Fibroblast of the aortic adventitia (primary cell): ENCODE data around the gene ATOH8. TPM values are rescaled to one million over a fixed set of nuclear protein-coding genes. Genes with fewer than 3 reads are reported as not detected.

Source experiments
- DNase-seq: peaks from one replicate; pipeline ENCODE4 v3.0.0-alpha.2; 2010; ENCODE audit warnings: low read depth
- H3K4me3 ChIP-seq: 2 replicates; pipeline ENCODE4 v1.5.1; 2011; ENCODE audit warnings: low read depth, mild to moderate bottlenecking, control low read depth, low read length, moderate library complexity
- total RNA-seq: library from RNA; depleted of rRNA; stranded (reverse); fragments of >200 nt; gene quantifications from 2 replicates; pipeline ENCODE4 v1.2.3, GENCODE V29; 2012; ENCODE audit warnings: low replicate concordance
- TF ChIP-seq, protein P1 (sequence below): IDR thresholded peaks from 2 replicates; pipeline ENCODE4 v1.5.1; 2011; ENCODE audit warnings: mild to moderate bottlenecking, low read length, control low read depth, inconsistent platforms; ENCODE audit not compliant: insufficient read depth

ATOH8 gene
- total RNA-seq, 1 donor: 17.0 TPM

DNA sequence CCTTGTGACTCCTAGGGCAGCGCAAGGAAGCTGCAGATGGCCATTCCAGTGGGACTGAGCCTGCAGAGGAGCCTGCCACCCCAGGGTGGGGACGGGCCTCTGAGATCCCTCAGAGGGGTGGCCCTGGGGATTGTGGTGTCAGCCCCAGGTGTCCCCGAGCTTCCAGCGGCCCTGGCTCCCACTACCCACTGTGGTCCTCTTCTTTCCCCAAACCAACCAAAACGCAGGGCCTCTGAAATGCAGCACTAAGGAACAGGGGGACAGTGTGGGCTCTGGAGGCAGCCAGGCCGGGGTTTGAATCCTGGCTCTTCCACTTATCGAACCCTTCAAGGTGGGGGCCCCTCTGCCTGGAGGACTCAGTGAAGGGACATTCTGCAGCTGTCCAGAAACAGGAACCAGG is 32.7 kb downstream of the ATOH8 start:
- no peak for DNase-seq
- no peak overlapping the region for H3K4me3 ChIP-seq
- TF ChIP-seq, protein P1, sequence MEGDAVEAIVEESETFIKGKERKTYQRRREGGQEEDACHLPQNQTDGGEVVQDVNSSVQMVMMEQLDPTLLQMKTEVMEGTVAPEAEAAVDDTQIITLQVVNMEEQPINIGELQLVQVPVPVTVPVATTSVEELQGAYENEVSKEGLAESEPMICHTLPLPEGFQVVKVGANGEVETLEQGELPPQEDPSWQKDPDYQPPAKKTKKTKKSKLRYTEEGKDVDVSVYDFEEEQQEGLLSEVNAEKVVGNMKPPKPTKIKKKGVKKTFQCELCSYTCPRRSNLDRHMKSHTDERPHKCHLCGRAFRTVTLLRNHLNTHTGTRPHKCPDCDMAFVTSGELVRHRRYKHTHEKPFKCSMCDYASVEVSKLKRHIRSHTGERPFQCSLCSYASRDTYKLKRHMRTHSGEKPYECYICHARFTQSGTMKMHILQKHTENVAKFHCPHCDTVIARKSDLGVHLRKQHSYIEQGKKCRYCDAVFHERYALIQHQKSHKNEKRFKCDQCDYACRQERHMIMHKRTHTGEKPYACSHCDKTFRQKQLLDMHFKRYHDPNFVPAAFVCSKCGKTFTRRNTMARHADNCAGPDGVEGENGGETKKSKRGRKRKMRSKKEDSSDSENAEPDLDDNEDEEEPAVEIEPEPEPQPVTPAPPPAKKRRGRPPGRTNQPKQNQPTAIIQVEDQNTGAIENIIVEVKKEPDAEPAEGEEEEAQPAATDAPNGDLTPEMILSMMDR: no peak

DNA sequence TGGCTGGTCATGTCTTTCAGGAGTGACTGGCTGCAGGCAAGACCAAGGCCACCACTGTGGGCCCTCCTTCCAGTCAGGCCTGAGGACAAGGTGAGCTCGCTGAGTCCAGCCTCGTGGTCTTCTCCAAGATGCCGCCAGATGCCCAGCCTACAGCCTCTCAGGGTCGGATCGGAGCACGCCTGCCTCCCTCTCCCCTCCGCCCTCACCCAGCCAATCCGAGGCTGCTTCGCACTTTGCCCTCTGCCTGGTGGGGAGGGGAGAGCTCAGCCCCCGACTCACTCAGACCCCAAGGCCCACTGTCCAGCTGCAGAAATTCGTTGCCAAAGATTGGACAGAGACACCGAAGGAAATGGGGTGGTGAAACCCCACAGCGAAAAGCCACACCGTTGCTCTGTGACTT is 33.1 kb downstream of the ATOH8 start:
- TF ChIP-seq, protein P1: no peak
- DNase-seq: no peak
- no peak overlapping the region for H3K4me3 ChIP-seq

DNA sequence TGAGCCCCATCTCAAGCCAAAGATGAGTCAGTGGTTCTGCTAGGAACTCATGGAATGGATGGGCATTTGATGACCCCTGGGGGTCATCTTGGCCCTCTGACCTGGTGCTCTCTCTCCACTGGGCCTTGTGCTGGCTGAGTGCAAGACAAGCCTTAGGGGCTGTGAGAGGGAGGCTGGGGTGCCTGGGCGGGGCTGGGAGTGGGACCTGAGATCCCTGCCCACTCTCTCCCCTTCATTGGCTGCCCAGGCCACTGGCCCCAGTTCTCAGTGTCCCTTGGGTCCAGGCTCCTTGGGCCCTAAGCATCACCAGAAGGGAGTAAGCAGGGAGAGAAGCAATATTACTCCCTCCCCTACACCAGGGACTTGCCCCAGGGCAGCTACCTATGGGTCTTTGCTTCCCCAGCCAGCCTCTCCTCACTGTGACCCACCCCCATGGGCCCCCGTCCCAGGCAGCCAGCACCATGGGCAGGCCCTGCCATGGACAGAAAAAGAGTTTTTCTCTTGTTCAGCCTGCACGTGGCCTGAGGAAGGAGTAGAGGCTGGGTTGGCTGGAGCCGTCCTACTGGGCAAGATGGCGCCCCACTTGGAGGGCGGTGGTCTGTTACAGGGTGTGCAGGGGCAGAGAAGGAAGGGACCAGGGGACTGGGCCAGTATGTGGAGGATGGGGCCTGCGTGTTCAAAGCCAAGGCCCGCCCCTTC is 33.6 kb downstream of the ATOH8 start:
- H3K4me3 ChIP-seq: no peak overlapping the region
- TF ChIP-seq, protein P1: no peak
- DNase-seq: no peak

DNA sequence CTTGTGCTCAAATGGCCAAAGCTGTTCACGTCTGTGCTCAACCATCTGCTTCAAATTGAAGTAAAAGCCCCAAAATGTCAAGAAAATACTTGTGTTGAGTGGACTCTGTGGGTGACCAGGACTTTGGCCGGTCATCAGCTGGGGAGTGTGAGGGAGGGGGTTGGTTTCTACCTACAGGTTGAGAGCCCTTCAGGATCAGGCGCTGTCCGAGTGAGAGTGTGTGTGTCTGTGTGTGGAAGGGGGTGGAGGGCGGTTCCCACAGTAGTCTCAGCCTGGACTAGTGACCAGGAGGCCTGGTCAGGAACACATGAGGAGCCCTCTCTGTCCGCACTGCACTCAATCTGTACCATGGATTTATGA is 34.2 kb downstream of the ATOH8 start:
- TF ChIP-seq, protein P1: no peak
- H3K4me3 ChIP-seq: no peak overlapping the region
- no peak for DNase-seq

DNA sequence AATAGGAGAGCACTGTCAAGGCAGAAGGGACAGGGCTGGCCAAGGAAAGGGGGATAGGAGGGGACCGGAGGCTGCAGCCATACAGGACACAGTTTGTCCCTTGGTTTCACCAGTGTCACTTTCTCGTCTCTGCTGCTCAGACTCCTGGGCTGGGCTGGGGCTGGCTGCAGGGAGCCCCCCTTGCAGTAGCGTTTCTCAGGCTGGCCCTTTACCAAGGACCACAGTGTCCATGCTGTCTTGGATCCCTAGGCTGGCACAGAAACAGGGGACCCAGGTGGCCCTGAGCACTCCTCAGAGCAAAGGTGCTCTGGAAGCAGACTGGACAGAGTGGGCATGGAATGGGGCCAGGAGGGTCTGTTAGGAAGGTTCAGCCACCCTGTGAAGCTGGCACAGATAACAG is 34.8 kb downstream of the ATOH8 start:
- no peak overlapping the region for H3K4me3 ChIP-seq
- TF ChIP-seq, protein P1: no peak
- no peak for DNase-seq

DNA sequence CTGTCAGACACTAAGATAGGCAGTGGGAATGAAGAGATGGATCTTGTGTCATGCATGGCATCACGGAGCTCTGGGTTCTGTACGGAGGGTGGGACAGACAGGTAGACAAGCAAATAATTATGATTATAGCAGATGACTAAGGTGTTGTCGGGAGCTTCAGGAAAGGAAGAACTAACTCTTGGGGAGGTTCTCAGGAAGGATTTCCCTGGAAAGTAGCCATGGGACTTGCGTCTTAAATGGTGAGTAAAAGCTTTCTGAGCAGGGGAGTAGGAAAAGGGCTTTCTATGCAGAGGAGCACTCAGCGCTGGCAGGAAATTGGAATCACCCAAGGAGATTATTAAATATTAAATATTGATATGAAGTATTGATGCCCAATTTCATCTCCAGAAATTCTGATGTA is 35.5 kb downstream of the ATOH8 start:
- H3K4me3 ChIP-seq: no peak overlapping the region
- TF ChIP-seq, protein P1: no peak
- DNase-seq: no peak

DNA sequence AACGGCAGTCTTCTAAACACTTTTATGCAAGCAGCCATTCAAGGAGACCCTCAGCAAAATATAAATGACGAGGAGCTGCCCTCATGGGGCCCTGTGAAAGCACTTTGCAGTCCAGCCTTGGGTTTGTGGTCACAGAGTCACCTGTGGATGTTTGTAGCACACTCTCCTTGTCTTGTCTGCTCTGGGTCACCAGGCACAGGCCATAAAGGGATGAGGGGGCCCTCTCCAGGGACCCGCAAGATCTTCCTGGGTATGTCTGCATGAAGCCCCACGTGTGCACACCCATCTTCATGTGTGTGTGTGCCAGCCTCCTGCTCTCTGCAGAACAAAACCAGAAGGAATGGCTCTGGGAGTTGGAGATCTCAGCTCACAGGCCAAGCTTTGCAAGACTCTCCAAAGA is 36.2 kb downstream of the ATOH8 start:
- H3K4me3 ChIP-seq: no peak overlapping the region
- TF ChIP-seq, protein P1: no peak
- no peak for DNase-seq
